ENCODE measurements around the gene FRAS1.

The FRAS1 gene

DNA sequence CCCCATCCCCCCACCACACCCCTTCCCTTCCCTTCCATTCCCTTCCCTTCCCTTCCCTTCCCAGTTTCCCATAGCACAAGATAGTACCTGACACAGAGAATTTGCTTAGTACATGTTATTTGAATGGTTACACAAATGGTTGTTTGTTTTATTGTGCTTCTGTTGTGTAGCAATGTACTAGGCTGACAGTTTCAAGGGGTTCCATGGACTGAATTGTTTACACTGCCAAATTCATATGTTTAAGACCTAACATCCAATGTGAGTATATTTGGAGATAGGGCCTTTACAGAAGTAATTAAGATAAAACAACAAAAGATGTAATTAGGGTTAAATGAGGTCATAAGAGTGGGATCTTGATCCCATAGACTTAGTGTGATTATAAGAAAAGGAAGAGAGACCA is 133.5 kb downstream of the FRAS1 start:
- DNase-seq (ENCODE audit: insufficient read length, low spot score) (no peak), FAIRE-seq (no peak)
- TF ChIP-seq, protein P1, sequence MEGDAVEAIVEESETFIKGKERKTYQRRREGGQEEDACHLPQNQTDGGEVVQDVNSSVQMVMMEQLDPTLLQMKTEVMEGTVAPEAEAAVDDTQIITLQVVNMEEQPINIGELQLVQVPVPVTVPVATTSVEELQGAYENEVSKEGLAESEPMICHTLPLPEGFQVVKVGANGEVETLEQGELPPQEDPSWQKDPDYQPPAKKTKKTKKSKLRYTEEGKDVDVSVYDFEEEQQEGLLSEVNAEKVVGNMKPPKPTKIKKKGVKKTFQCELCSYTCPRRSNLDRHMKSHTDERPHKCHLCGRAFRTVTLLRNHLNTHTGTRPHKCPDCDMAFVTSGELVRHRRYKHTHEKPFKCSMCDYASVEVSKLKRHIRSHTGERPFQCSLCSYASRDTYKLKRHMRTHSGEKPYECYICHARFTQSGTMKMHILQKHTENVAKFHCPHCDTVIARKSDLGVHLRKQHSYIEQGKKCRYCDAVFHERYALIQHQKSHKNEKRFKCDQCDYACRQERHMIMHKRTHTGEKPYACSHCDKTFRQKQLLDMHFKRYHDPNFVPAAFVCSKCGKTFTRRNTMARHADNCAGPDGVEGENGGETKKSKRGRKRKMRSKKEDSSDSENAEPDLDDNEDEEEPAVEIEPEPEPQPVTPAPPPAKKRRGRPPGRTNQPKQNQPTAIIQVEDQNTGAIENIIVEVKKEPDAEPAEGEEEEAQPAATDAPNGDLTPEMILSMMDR (IDR thresholded peaks at IDR 0.05; ENCODE audit: insufficient read depth, missing control alignments) = no peak

DNA sequence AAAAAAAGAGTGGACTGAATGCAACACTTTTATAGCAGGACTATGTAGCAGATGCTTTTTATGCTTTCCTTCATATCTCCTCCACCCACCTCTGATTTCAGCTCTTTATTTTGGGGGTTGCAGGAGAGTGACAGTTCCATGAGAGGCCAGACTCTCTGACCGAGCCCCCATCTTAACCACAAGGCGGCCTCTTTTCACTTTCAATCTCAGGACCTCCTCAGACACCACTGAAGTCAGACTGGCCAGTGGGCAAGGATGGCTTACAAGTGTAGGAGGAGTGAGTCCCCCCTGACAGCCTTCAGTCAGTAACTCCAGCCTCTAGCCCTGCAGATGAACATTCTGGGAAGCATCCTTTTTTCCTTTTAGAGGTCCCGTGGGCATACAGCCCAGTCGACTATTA is 140.8 kb downstream of the FRAS1 start:
- TF ChIP-seq, protein P1 (IDR thresholded peaks at IDR 0.05; ENCODE audit: insufficient read depth, missing control alignments) = no peak
- FAIRE-seq (no peak), DNase-seq (ENCODE audit: insufficient read length, low spot score) (no peak)

DNA sequence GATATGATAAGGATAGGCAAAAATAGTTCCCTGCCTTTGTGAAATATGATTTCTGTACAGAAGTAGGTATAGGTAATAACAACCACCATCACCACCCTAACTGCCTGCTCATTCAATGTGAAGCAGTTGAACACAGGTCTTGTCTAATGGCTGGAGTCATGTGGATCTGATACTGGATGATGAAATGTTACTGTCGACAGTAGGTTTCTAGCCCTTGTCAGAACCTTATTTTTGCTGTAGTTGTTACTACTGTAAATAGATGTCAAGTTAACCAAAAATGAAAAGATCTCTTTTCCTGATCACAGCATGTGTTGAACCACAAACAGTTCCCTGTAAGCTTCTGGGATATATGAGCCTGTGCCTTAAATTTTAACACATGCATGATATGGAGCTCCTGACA is 142.9 kb downstream of the FRAS1 start:
- DNase-seq (ENCODE audit: insufficient read length, low spot score) (no peak), FAIRE-seq (no peak)
- TF ChIP-seq, protein P1 (IDR thresholded peaks at IDR 0.05; ENCODE audit: insufficient read depth, missing control alignments) = no peak

DNA sequence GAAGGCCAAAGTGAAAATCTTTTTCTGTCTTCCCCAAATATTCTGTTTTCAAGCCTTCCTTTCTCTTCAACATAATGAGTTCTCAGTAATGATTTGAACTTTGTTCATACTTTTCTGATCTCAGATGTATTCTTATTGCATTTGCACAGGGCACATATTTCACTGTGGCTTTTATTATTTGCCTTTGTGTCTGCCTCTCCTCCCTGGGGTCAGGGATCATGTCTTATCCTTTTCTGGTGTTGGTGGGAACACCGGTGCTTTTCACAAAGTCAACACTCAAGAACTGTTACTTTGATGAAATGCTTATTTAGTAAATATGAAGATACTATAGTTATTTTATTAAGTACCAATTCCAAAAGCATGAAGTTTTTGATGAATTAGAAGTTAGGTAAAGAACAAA is 143.8 kb downstream of the FRAS1 start:
- TF ChIP-seq, protein P1 (IDR thresholded peaks at IDR 0.05; ENCODE audit: insufficient read depth, missing control alignments) = no peak
- DNase-seq (ENCODE audit: insufficient read length, low spot score) = no peak
- FAIRE-seq = no peak

DNA sequence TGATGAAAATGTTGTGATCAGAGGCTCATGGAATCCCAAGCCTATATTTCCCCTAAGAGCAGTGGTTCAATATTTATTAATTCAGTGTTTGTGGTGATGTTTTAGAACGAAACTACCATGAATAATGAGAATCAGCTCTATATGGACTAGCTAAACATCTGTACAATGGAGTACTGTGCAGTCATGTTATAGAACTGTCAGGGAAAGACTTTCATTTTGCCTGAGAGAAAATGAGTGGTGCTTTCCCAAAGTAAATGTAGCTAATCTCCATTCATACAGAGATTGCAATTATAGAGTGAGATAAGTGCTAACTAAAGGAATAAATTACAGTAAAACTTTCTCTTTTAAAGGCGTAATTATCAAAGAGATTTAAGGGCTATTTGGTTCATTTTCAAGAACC is 147.1 kb downstream of the FRAS1 start:
- DNase-seq (ENCODE audit: insufficient read length, low spot score) (no peak), FAIRE-seq (no peak)
- TF ChIP-seq, protein P1 (IDR thresholded peaks at IDR 0.05; ENCODE audit: insufficient read depth, missing control alignments) = no peak

DNA sequence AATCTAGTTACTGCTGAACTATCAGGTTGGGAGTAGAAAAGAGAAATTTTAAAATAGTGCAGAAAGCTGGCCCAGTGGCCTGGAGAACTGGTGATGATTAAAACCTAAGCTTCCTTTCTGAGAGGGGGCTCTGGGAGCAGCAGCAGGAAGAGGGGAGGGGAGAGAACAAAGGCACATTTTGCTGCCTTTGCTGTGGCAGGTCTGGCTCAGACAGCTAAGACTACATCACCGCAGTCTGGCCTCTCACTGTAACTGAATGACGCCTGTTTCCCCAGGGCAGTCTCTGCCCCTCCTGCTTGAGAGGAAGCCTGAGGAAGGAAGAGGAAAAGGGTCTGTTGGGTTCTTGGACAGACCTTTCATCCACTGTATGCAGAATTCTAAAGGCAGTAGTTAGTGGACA is 148.5 kb downstream of the FRAS1 start:
- FAIRE-seq (no peak), DNase-seq (ENCODE audit: insufficient read length, low spot score) (no peak)
- TF ChIP-seq, protein P1 (IDR thresholded peaks at IDR 0.05; ENCODE audit: insufficient read depth, missing control alignments) = no peak

DNA sequence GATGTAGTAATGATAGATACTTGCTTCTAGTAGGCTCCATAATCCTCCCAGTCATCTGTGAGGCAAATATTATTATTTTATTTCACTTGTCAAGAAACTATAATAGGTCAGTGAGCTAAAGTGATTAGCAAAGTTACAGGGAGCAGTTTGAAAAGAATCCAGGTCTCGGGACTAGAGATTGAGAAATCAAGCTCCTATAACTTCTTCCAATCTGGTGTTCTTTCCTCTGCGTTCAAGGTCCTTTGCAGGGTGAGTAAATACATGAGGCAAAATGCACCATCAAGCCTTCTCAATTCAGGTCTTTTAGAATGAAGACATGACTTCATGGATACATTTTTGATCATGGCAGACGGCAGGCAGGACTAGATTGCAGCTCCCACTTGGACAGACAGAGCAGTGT is 150.4 kb downstream of the FRAS1 start:
- TF ChIP-seq, protein P1 (IDR thresholded peaks at IDR 0.05; ENCODE audit: insufficient read depth, missing control alignments) = no peak
- FAIRE-seq = no peak

More for the DNA sequence above, 150.4 kb downstream of the FRAS1 start:
- DNase-seq (ENCODE audit: insufficient read length, low spot score) = no peak

All from D721Med (cell line).